ENCODE measurements around the gene TET3.

Gene TET3

GRCh38 chr2:73975731-73976130 lies 9.0 kb upstream of the TET3 start:
- TF ChIP-seq, protein P1, sequence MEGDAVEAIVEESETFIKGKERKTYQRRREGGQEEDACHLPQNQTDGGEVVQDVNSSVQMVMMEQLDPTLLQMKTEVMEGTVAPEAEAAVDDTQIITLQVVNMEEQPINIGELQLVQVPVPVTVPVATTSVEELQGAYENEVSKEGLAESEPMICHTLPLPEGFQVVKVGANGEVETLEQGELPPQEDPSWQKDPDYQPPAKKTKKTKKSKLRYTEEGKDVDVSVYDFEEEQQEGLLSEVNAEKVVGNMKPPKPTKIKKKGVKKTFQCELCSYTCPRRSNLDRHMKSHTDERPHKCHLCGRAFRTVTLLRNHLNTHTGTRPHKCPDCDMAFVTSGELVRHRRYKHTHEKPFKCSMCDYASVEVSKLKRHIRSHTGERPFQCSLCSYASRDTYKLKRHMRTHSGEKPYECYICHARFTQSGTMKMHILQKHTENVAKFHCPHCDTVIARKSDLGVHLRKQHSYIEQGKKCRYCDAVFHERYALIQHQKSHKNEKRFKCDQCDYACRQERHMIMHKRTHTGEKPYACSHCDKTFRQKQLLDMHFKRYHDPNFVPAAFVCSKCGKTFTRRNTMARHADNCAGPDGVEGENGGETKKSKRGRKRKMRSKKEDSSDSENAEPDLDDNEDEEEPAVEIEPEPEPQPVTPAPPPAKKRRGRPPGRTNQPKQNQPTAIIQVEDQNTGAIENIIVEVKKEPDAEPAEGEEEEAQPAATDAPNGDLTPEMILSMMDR (IDR thresholded peaks at IDR 0.05; ENCODE audit: poor library complexity, severe bottlenecking), result no peak
- H3K36me3 ChIP-seq (ENCODE audit: low read depth), result no peaks in the 10 kb centered on the region
- H3K4me1 ChIP-seq (ENCODE audit: insufficient read depth, poor library complexity, severe bottlenecking), result peaks cover 20% of the 10 kb centered on the region
- H3K9me3 ChIP-seq (ENCODE audit: severe bottlenecking), result peaks cover 2% of the 10 kb centered on the region
- H3K27ac ChIP-seq (ENCODE audit: poor library complexity, severe bottlenecking), result no peak overlapping the region
- no peak overlapping the region for H3K4me3 ChIP-seq (ENCODE audit: severe bottlenecking)
- ATAC-seq (ENCODE audit: low read depth) (no peak), DNase-seq (ENCODE audit: low spot score) (no peak)
- no peaks in the 10 kb centered on the region for H3K27me3 ChIP-seq (ENCODE audit: insufficient read depth, poor library complexity, severe bottlenecking)

DNA sequence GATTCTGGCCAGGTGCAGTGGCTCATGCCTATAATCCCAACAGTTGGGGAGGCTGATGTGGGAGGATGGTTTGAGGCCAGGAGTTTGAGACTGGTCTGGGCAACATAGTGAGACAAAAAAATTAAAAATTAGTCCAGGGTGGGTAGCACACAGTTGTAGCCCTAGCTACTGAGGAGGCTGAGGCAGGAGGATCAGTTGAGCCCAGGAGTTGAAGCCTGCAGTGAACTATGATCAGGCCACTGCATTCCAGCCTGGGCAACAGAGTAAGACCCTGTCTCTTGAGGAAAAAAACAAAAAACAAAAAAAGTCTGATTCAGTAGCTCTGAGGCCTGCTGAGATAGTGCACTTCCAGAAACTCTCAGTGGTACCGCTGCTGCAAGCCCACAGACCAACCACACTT lies 7.9 kb upstream of the TET3 start:
- ATAC-seq (ENCODE audit: low read depth), result no peak
- no peak overlapping the region for H3K27ac ChIP-seq (ENCODE audit: poor library complexity, severe bottlenecking)
- TF ChIP-seq, protein P1 (IDR thresholded peaks at IDR 0.05; ENCODE audit: poor library complexity, severe bottlenecking), result no peak
- H3K27me3 ChIP-seq (ENCODE audit: insufficient read depth, poor library complexity, severe bottlenecking), result no peaks in the 10 kb centered on the region
- no peak for DNase-seq (ENCODE audit: low spot score)
- peaks cover 22% of the 10 kb centered on the region for H3K4me1 ChIP-seq (ENCODE audit: insufficient read depth, poor library complexity, severe bottlenecking)
- H3K36me3 ChIP-seq (ENCODE audit: low read depth), result no peaks in the 10 kb centered on the region
- peaks cover 2% of the 10 kb centered on the region for H3K9me3 ChIP-seq (ENCODE audit: severe bottlenecking)
- H3K4me3 ChIP-seq (ENCODE audit: severe bottlenecking), result no peak overlapping the region

- Histone ChIP-seq H3K36me3 (ENCODE audit: low read depth) (no peaks in the 10 kb centered on the region), H3K4me1 (ENCODE audit: insufficient read depth, poor library complexity, severe bottlenecking) (peaks cover 29% of the 10 kb centered on the region), H3K9me3 (ENCODE audit: severe bottlenecking) (peaks cover 2% of the 10 kb centered on the region), H3K27ac (ENCODE audit: poor library complexity, severe bottlenecking) (no peak overlapping the region), H3K27me3 (ENCODE audit: insufficient read depth, poor library complexity, severe bottlenecking) (no peaks in the 10 kb centered on the region), H3K4me3 (ENCODE audit: severe bottlenecking) (no peak overlapping the region)
- no peak for ATAC-seq (ENCODE audit: low read depth)
- TF ChIP-seq, protein P1 (IDR thresholded peaks at IDR 0.05; ENCODE audit: poor library complexity, severe bottlenecking), result no peak
- DNase-seq (ENCODE audit: low spot score), result no peak
Measured at GRCh38 chr2:73977466-73977865, 7.2 kb upstream of the TET3 start.

DNA sequence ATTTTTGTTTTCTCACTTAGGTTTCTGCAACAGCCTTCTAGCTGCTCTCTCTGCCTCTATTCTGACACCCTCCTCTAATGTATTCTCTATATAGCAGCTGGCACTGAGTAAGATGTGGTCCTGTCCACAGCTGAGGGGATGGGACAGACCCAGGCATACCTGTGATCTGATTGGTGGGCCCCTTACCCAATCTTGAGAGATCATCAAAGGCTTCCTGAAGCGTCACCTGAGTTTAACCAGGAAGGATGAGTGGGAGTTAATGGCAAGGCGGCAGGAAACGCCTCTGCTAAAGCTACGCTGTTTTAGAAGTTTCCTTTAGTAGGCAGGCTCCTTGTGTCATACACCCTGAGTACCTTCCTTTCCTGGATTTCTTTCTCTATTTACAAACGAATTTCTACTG lies 5.7 kb upstream of the TET3 start:
- DNase-seq (ENCODE audit: low spot score) (no peak), ATAC-seq (ENCODE audit: low read depth) (no peak)
- Histone ChIP-seq H3K9me3 (ENCODE audit: severe bottlenecking) (peaks cover 2% of the 10 kb centered on the region), H3K4me3 (ENCODE audit: severe bottlenecking) (no peak overlapping the region), H3K27ac (ENCODE audit: poor library complexity, severe bottlenecking) (peak overlapping the region; percentile 98), H3K27me3 (ENCODE audit: insufficient read depth, poor library complexity, severe bottlenecking) (no peaks in the 10 kb centered on the region), H3K4me1 (ENCODE audit: insufficient read depth, poor library complexity, severe bottlenecking) (peaks cover 37% of the 10 kb centered on the region), H3K36me3 (ENCODE audit: low read depth) (no peaks in the 10 kb centered on the region)
- TF ChIP-seq, protein P1 (IDR thresholded peaks at IDR 0.05; ENCODE audit: poor library complexity, severe bottlenecking), result no peak

DNA sequence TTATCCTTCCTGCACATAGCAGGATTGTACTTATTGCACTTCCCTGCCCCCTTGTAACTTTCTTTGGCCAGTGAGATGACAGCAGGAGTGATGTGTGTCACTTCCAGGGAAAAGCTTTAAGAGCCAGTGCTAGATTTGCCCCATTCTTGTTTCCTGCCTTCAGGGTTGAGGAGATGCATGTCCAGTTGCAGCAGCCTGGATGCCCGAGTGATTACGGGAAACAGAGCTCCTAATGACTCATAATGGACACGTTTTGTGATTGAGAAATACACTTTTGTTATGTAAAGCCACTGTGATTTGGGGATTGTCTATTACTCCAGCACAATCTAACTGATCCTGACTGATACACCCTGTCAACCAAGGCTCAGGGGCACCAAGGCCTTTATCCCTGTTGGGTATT lies 5.0 kb upstream of the TET3 start:
- TF ChIP-seq, protein P1 (IDR thresholded peaks at IDR 0.05; ENCODE audit: poor library complexity, severe bottlenecking), result no peak
- Histone ChIP-seq H3K36me3 (ENCODE audit: low read depth) (no peaks in the 10 kb centered on the region), H3K4me3 (ENCODE audit: severe bottlenecking) (no peak overlapping the region), H3K27me3 (ENCODE audit: insufficient read depth, poor library complexity, severe bottlenecking) (no peaks in the 10 kb centered on the region), H3K9me3 (ENCODE audit: severe bottlenecking) (peaks cover 2% of the 10 kb centered on the region), H3K4me1 (ENCODE audit: insufficient read depth, poor library complexity, severe bottlenecking) (peaks cover 37% of the 10 kb centered on the region), H3K27ac (ENCODE audit: poor library complexity, severe bottlenecking) (peak overlapping the region; percentile 98)
- DNase-seq (ENCODE audit: low spot score) (peak; percentile 73), ATAC-seq (ENCODE audit: low read depth) (peak; percentile 31)

Data from RWPE2 (cell line).